ENCODE data around the gene TH.
"Not testable (repeated sequence)": the region's sequence is repeated elsewhere in the genome, so short reads cannot be mapped to it uniquely, and the experiment has no call there.

TH gene

DNA sequence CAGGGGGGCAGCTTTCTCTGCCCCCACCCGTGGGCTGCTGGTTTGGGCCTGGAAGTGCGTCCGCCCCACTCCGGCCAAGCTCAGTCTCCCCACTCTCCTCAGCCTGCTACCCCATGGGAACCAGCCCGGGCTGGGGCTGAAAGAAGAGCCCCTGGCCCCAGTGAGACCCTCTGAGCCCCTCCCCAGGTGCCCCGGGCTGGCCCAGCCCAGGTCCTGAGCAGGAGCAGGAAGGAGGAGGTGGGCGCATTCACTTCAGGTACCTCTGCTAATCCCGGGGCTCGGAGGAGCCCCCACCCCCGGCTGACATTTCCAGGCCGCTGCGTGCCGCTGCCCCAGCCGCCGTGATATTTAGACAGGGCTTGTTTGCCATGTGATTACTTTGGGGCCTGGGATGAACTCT lies 8.7 kb upstream of the TH start:
- no peaks in the 10 kb centered on the region for H4K20me1 ChIP-seq (ENCODE audit: insufficient read depth, low read length, poor library complexity, severe bottlenecking)
- H3K4me1 ChIP-seq (ENCODE audit: insufficient read depth, low read length, poor library complexity, severe bottlenecking): peaks cover 4% of the 10 kb centered on the region
- H3K36me3 ChIP-seq (ENCODE audit: insufficient read depth, low read length): no peaks in the 10 kb centered on the region
- H3K4me3 ChIP-seq (ENCODE audit: low read length, poor library complexity, severe bottlenecking): no peak overlapping the region
- no peak overlapping the region for H2AFZ ChIP-seq (ENCODE audit: low read length)
- no peaks in the 10 kb centered on the region for H3K9me2 ChIP-seq (replicated peaks; ENCODE audit: low read depth, low read length)
- no peaks in the 10 kb centered on the region for H3F3A ChIP-seq (ENCODE audit: low read depth)
- no peaks in the 10 kb centered on the region for H3K9me3 ChIP-seq (ENCODE audit: insufficient read depth, low read depth, low read length)
- no peak overlapping the region for H3K9ac ChIP-seq (ENCODE audit: low read depth, low read length, poor library complexity, severe bottlenecking)
- H3K27me3 ChIP-seq (ENCODE audit: insufficient read depth, low read length, poor library complexity, severe bottlenecking): no peaks in the 10 kb centered on the region
- TF ChIP-seq, protein P1, sequence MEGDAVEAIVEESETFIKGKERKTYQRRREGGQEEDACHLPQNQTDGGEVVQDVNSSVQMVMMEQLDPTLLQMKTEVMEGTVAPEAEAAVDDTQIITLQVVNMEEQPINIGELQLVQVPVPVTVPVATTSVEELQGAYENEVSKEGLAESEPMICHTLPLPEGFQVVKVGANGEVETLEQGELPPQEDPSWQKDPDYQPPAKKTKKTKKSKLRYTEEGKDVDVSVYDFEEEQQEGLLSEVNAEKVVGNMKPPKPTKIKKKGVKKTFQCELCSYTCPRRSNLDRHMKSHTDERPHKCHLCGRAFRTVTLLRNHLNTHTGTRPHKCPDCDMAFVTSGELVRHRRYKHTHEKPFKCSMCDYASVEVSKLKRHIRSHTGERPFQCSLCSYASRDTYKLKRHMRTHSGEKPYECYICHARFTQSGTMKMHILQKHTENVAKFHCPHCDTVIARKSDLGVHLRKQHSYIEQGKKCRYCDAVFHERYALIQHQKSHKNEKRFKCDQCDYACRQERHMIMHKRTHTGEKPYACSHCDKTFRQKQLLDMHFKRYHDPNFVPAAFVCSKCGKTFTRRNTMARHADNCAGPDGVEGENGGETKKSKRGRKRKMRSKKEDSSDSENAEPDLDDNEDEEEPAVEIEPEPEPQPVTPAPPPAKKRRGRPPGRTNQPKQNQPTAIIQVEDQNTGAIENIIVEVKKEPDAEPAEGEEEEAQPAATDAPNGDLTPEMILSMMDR (conservative IDR thresholded peaks at IDR 0.05; ENCODE audit: low read length): no peak
- TF ChIP-seq EZH2phosphoT487 (IDR thresholded peaks at IDR 0.05; ENCODE audit: borderline replicate concordance): no peak
- no peaks in the 10 kb centered on the region for H3K79me2 ChIP-seq (ENCODE audit: insufficient read depth, low read length)
- H3K4me2 ChIP-seq (ENCODE audit: low read depth, low read length, poor library complexity, severe bottlenecking): no peak overlapping the region

GRCh38 chr11:2179516-2179915 lies 7.9 kb upstream of the TH start:
- no peak overlapping the region for H3K9ac ChIP-seq (ENCODE audit: low read depth, low read length, poor library complexity, severe bottlenecking)
- no peaks in the 10 kb centered on the region for H3K36me3 ChIP-seq (ENCODE audit: insufficient read depth, low read length)
- no peaks in the 10 kb centered on the region for H4K20me1 ChIP-seq (ENCODE audit: insufficient read depth, low read length, poor library complexity, severe bottlenecking)
- H2AFZ ChIP-seq (ENCODE audit: low read length): no peak overlapping the region
- H3K27me3 ChIP-seq (ENCODE audit: insufficient read depth, low read length, poor library complexity, severe bottlenecking): no peaks in the 10 kb centered on the region
- H3F3A ChIP-seq (ENCODE audit: low read depth): no peaks in the 10 kb centered on the region
- H3K9me2 ChIP-seq (replicated peaks; ENCODE audit: low read depth, low read length): no peaks in the 10 kb centered on the region
- no peaks in the 10 kb centered on the region for H3K9me3 ChIP-seq (ENCODE audit: insufficient read depth, low read depth, low read length)
- H3K4me1 ChIP-seq (ENCODE audit: insufficient read depth, low read length, poor library complexity, severe bottlenecking): peaks cover 4% of the 10 kb centered on the region
- TF ChIP-seq, protein P1 (conservative IDR thresholded peaks at IDR 0.05; ENCODE audit: low read length): no peak
- no peak for TF ChIP-seq EZH2phosphoT487 (IDR thresholded peaks at IDR 0.05; ENCODE audit: borderline replicate concordance)
- no peaks in the 10 kb centered on the region for H3K79me2 ChIP-seq (ENCODE audit: insufficient read depth, low read length)
- no peak overlapping the region for H3K4me2 ChIP-seq (ENCODE audit: low read depth, low read length, poor library complexity, severe bottlenecking)
- H3K4me3 ChIP-seq (ENCODE audit: low read length, poor library complexity, severe bottlenecking): no peak overlapping the region

GRCh38 chr11:2178906-2179494 lies 7.4 kb upstream of the TH start:
- Histone ChIP-seq H3K4me2 (ENCODE audit: low read depth, low read length, poor library complexity, severe bottlenecking) (no peak overlapping the region), H3F3A (ENCODE audit: low read depth) (no peaks in the 10 kb centered on the region), H3K9ac (ENCODE audit: low read depth, low read length, poor library complexity, severe bottlenecking) (no peak overlapping the region), H3K4me3 (ENCODE audit: low read length, poor library complexity, severe bottlenecking) (no peak overlapping the region), H3K9me2 (replicated peaks; ENCODE audit: low read depth, low read length) (no peaks in the 10 kb centered on the region), H3K9me3 (ENCODE audit: insufficient read depth, low read depth, low read length) (no peaks in the 10 kb centered on the region), H3K27me3 (ENCODE audit: insufficient read depth, low read length, poor library complexity, severe bottlenecking) (no peaks in the 10 kb centered on the region), H2AFZ (ENCODE audit: low read length) (no peak overlapping the region), H4K20me1 (ENCODE audit: insufficient read depth, low read length, poor library complexity, severe bottlenecking) (no peaks in the 10 kb centered on the region), H3K4me1 (ENCODE audit: insufficient read depth, low read length, poor library complexity, severe bottlenecking) (peaks cover 4% of the 10 kb centered on the region), H3K79me2 (ENCODE audit: insufficient read depth, low read length) (no peaks in the 10 kb centered on the region), H3K36me3 (ENCODE audit: insufficient read depth, low read length) (no peaks in the 10 kb centered on the region)
- TF ChIP-seq EZH2phosphoT487 (IDR thresholded peaks at IDR 0.05; ENCODE audit: borderline replicate concordance): no peak
- TF ChIP-seq, protein P1 (conservative IDR thresholded peaks at IDR 0.05; ENCODE audit: low read length): no peak

GRCh38 chr11:2178055-2178773 lies 6.6 kb upstream of the TH start:
- not testable (repeated sequence) for H3K4me3 ChIP-seq (ENCODE audit: low read length, poor library complexity, severe bottlenecking); H3K9me2 ChIP-seq (replicated peaks; ENCODE audit: low read depth, low read length); H3K9me3 ChIP-seq (ENCODE audit: insufficient read depth, low read depth, low read length); H3K4me1 ChIP-seq (ENCODE audit: insufficient read depth, low read length, poor library complexity, severe bottlenecking); H3K4me2 ChIP-seq (ENCODE audit: low read depth, low read length, poor library complexity, severe bottlenecking); H3K36me3 ChIP-seq (ENCODE audit: insufficient read depth, low read length); H3K9ac ChIP-seq (ENCODE audit: low read depth, low read length, poor library complexity, severe bottlenecking); H2AFZ ChIP-seq (ENCODE audit: low read length); H3K79me2 ChIP-seq (ENCODE audit: insufficient read depth, low read length); H3F3A ChIP-seq (ENCODE audit: low read depth); H4K20me1 ChIP-seq (ENCODE audit: insufficient read depth, low read length, poor library complexity, severe bottlenecking); H3K27me3 ChIP-seq (ENCODE audit: insufficient read depth, low read length, poor library complexity, severe bottlenecking)
